Astrocyte (in vitro differentiated cells and primary cell): Measurements from ENCODE around the gene CACNA2D4. TPM values are rescaled to one million over a fixed set of nuclear protein-coding genes. Genes with fewer than 3 reads are reported as not detected.

Experiments
- DNase-seq: peaks from one replicate; pipeline ENCODE4 v3.0.0-alpha.2; 2010; ENCODE audit warnings: low read depth
- FAIRE-seq: peaks from 2 replicates; lab custom pipeline; 2011; peaks lifted over from hg19 to GRCh38; lab: Jason Lieb, UNC
- H2AFZ ChIP-seq: 2 replicates; pipeline ENCODE4 v1.6.0; 2012; ENCODE audit warnings: low read depth, low read length, inconsistent platforms
- H3K27ac ChIP-seq: 2 replicates; pipeline ENCODE4 v1.5.1; 2011; ENCODE audit warnings: low read depth, low read length, inconsistent platforms
- H3K27me3 ChIP-seq: 2 replicates; pipeline ENCODE4 v1.6.0; 2011; ENCODE audit warnings: low read length, inconsistent platforms; ENCODE audit not compliant: insufficient read depth
- H3K36me3 ChIP-seq: 2 replicates; pipeline ENCODE4 v1.5.1; 2011; ENCODE audit warnings: low read length, inconsistent platforms; ENCODE audit not compliant: insufficient read depth
- H3K4me1 ChIP-seq: 2 replicates; pipeline ENCODE4 v1.5.1; 2011; ENCODE audit warnings: low read length, inconsistent platforms; ENCODE audit not compliant: insufficient read depth
- H3K4me2 ChIP-seq: 2 replicates; pipeline ENCODE4 v1.6.0; 2012; ENCODE audit warnings: low read length, inconsistent platforms
- H3K4me3 ChIP-seq: 2 replicates; pipeline ENCODE4 v1.5.1; 2011; ENCODE audit warnings: low read depth, mild to moderate bottlenecking, low read length, inconsistent platforms; ENCODE audit not compliant: insufficient read depth
- H3K79me2 ChIP-seq: 2 replicates; pipeline ENCODE4 v1.6.0; 2012; ENCODE audit warnings: mild to moderate bottlenecking, low read length, inconsistent platforms; ENCODE audit not compliant: insufficient read depth
- H3K9ac ChIP-seq: 2 replicates; pipeline ENCODE4 v1.6.0; 2012; ENCODE audit warnings: mild to moderate bottlenecking, low read length, inconsistent platforms
- H3K9me3 ChIP-seq: 2 replicates; pipeline ENCODE4 v1.5.1; 2012; ENCODE audit warnings: low read depth, mild to moderate bottlenecking, low read length, inconsistent platforms; ENCODE audit not compliant: insufficient read depth
- H4K20me1 ChIP-seq: 2 replicates; pipeline ENCODE4 v1.6.0; 2012; ENCODE audit warnings: low read length, inconsistent platforms; ENCODE audit not compliant: insufficient read depth
- H3K27ac Mint-ChIP-seq: one replicate; pipeline ENCODE4 v1.8.0; 2021; ENCODE audit warnings: mild to moderate bottlenecking, mixed read lengths; ENCODE audit not compliant: unreplicated experiment
- H3K27me3 Mint-ChIP-seq: one replicate; pipeline ENCODE4 v1.8.0; 2021; ENCODE audit warnings: low read depth, mixed read lengths; ENCODE audit not compliant: unreplicated experiment
- H3K36me3 Mint-ChIP-seq: one replicate; pipeline ENCODE4 v1.8.0; 2021; ENCODE audit warnings: low read depth, mixed read lengths; ENCODE audit not compliant: unreplicated experiment
- H3K4me1 Mint-ChIP-seq: one replicate; pipeline ENCODE4 v1.8.0; 2021; ENCODE audit warnings: low read depth, mixed read lengths; ENCODE audit not compliant: unreplicated experiment
- H3K4me3 Mint-ChIP-seq: one replicate; pipeline ENCODE4 v1.8.0; 2021; ENCODE audit warnings: mild to moderate bottlenecking, moderate library complexity, mixed read lengths; ENCODE audit not compliant: unreplicated experiment
- H3K9me3 Mint-ChIP-seq: one replicate; pipeline ENCODE4 v1.8.0; 2021; ENCODE audit warnings: mild to moderate bottlenecking, mixed read lengths; ENCODE audit not compliant: unreplicated experiment
- CTCF ChIP-seq: IDR thresholded peaks from 2 replicates; pipeline ENCODE4 v1.5.1; 2011; ENCODE audit warnings: low read depth, mild to moderate bottlenecking, inconsistent platforms, low read length, moderate library complexity; ENCODE audit not compliant: insufficient read depth
- EZH2 ChIP-seq: IDR thresholded peaks from 2 replicates; pipeline ENCODE4 v1.6.1; 2012; ENCODE audit warnings: mild to moderate bottlenecking, low read length, inconsistent platforms; ENCODE audit not compliant: insufficient read depth
- total RNA-seq: library from RNA; stranded (reverse); gene quantifications from 2 replicates; pipeline ENCODE4 v1.2.1, GENCODE V29; 2021

CACNA2D4 gene
- total RNA-seq, 1 donor from 2014 or later = 0.09 TPM

- no peaks in the 10 kb centered on the region for H3K9me3 ChIP-seq
- no peaks in the 10 kb centered on the region for H3K79me2 ChIP-seq
- no peaks in the 10 kb centered on the region for H3K36me3 Mint-ChIP-seq
- no peak for FAIRE-seq
- peaks cover 47% of the 10 kb centered on the region for H3K27me3 Mint-ChIP-seq
- TF ChIP-seq CTCF (no peak), EZH2 (no peak)
- H3K27ac ChIP-seq = no peak overlapping the region
- H2AFZ ChIP-seq = no peak overlapping the region
- H3K36me3 ChIP-seq = no peaks in the 10 kb centered on the region
- H3K4me2 ChIP-seq = no peak overlapping the region
- H3K27ac Mint-ChIP-seq = no peak overlapping the region
- H3K9ac ChIP-seq = no peak overlapping the region
- H3K4me3 Mint-ChIP-seq = no peak overlapping the region
- H3K4me1 Mint-ChIP-seq = peaks cover 11% of the 10 kb centered on the region
- no peak for DNase-seq
- peaks cover 47% of the 10 kb centered on the region for H3K27me3 ChIP-seq
- peaks cover 4% of the 10 kb centered on the region for H3K4me1 ChIP-seq
- peaks cover 8% of the 10 kb centered on the region for H3K9me3 Mint-ChIP-seq
- no peak overlapping the region for H3K4me3 ChIP-seq
- H4K20me1 ChIP-seq = no peaks in the 10 kb centered on the region
These were observed 101.6 kb downstream of the CACNA2D4 start for GRCh38 chr12:1816730-1817348.

- Mint-ChIP-seq H3K4me3 (no peak overlapping the region), H3K27ac (no peak overlapping the region), H3K36me3 (no peaks in the 10 kb centered on the region), H3K27me3 (peaks cover 42% of the 10 kb centered on the region), H3K4me1 (peaks cover 14% of the 10 kb centered on the region), H3K9me3 (peaks cover 8% of the 10 kb centered on the region)
- no peak overlapping the region for H3K4me3 ChIP-seq
- H3K9me3 ChIP-seq = no peaks in the 10 kb centered on the region
- no peak for TF ChIP-seq CTCF
- TF ChIP-seq EZH2 = peak; percentile 20
- no peak overlapping the region for H2AFZ ChIP-seq
- H3K79me2 ChIP-seq = no peaks in the 10 kb centered on the region
- no peak overlapping the region for H3K9ac ChIP-seq
- DNase-seq (no peak), FAIRE-seq (no peak)
- H4K20me1 ChIP-seq = no peaks in the 10 kb centered on the region
- no peak overlapping the region for H3K27ac ChIP-seq
- no peak overlapping the region for H3K4me2 ChIP-seq
- peaks cover 10% of the 10 kb centered on the region for H3K4me1 ChIP-seq
- H3K36me3 ChIP-seq = no peaks in the 10 kb centered on the region
- H3K27me3 ChIP-seq = peaks cover 43% of the 10 kb centered on the region
These were observed 102.4 kb downstream of the CACNA2D4 start for GRCh38 chr12:1815814-1816729.

DNA sequence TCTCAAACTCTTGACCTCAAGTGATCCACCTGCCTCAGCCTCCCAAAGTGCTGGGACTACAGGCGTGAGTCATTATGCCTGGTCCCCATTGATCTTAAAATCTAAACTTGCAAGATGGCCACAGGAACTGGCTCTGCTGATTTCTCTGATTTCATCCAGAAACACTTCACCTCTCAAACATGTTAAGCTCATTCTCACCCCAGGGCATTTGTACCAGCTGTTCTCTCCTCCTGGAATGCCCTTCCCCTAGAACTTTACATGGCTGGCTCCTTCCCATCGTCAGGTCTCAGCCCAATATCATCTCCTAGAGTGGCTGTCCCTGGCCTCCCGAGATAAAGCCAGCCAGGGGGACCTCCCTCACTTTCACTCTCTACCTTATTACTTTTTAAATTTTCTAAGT, 103.3 kb downstream of the CACNA2D4 start:
- DNase-seq = no peak
- TF ChIP-seq EZH2 = no peak
- TF ChIP-seq CTCF = no peak
- H3K9me3 Mint-ChIP-seq = peaks cover 8% of the 10 kb centered on the region

More for the DNA sequence above, 103.3 kb downstream of the CACNA2D4 start:
- H3K36me3 ChIP-seq = no peaks in the 10 kb centered on the region
- no peak overlapping the region for H3K27ac Mint-ChIP-seq
- no peaks in the 10 kb centered on the region for H3K79me2 ChIP-seq
- no peak overlapping the region for H2AFZ ChIP-seq
- no peak overlapping the region for H3K4me3 ChIP-seq
- H3K4me1 Mint-ChIP-seq = peaks cover 17% of the 10 kb centered on the region
- no peaks in the 10 kb centered on the region for H3K9me3 ChIP-seq
- peaks cover 20% of the 10 kb centered on the region for H3K4me1 ChIP-seq
- no peak for FAIRE-seq
- no peak overlapping the region for H3K27ac ChIP-seq
- H3K36me3 Mint-ChIP-seq = no peaks in the 10 kb centered on the region
- H3K27me3 Mint-ChIP-seq = peaks cover 32% of the 10 kb centered on the region
- H4K20me1 ChIP-seq = no peaks in the 10 kb centered on the region
- peaks cover 34% of the 10 kb centered on the region for H3K27me3 ChIP-seq
- no peak overlapping the region for H3K9ac ChIP-seq
- H3K4me3 Mint-ChIP-seq = no peak overlapping the region
- H3K4me2 ChIP-seq = no peak overlapping the region
